Measurements from ENCODE around the gene SHH.

GRCh38 chr7:155792999-155793560 is 19.2 kb downstream of the SHH start:
- TF ChIP-seq SMARCE1 (IDR thresholded peaks at IDR 0.05; ENCODE audit: borderline replicate concordance) (no peak), TRIM24 (CRISPR knock-in tag; IDR thresholded peaks at IDR 0.05) (no peak), ZFY (CRISPR knock-in tag; IDR thresholded peaks at IDR 0.05) (no peak), TAF1 (CRISPR knock-in tag; IDR thresholded peaks at IDR 0.05) (no peak), PREB (CRISPR knock-in tag; IDR thresholded peaks at IDR 0.05) (no peak), CTCF (CRISPR knock-in tag; IDR thresholded peaks at IDR 0.05) (no peak), MLXIP (CRISPR knock-in tag; IDR thresholded peaks at IDR 0.05; ENCODE audit: borderline replicate concordance) (no peak), SNAPC5 (CRISPR knock-in tag; IDR thresholded peaks at IDR 0.05; ENCODE audit: borderline replicate concordance) (no peak), HMGXB4 (CRISPR knock-in tag; IDR thresholded peaks at IDR 0.05; ENCODE audit: borderline replicate concordance in 1 of 2, low read depth in 1 of 2) (no peak), KAT2B (IDR thresholded peaks at IDR 0.05; ENCODE audit: borderline replicate concordance, low read depth, low read length) (no peak), ZNF781 (CRISPR knock-in tag; IDR thresholded peaks at IDR 0.05; ENCODE audit: borderline replicate concordance, not compliant biosample characterization) (no peak), BRCA1 (CRISPR knock-in tag; IDR thresholded peaks at IDR 0.05) (no peak)

Data from HepG2 (cell line).